GM18870 (cell line): ENCODE results near the gene SCN5A.

Source experiments
- ATAC-seq: cut with Tn5 transposase; IDR thresholded peaks from one replicate; pipeline ENCODE4 v1.9.1; 2021; ENCODE audit warnings: moderate library complexity; ENCODE audit not compliant: unreplicated experiment

Gene SCN5A

DNA sequence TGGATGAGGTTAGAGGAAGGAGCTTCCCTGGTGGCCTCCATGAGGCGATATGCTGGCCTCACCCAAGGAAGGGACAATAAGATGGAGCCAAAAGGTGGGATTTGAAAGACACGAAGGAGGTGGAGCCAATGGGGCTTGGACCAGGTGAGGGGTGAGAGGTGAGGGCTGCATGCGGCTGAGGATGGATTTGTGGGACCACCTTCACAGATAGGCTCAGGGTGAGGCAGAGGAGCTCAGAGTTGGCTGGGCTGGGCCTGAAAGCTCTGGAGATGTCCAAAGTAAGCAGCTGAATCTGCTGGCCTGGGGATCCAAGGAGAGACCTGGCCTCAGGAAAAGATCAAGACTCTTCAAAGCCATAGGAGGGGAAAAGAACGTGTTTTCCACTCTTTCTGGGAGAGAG lies 103.5 kb downstream of the SCN5A start:
- no peak for ATAC-seq

DNA sequence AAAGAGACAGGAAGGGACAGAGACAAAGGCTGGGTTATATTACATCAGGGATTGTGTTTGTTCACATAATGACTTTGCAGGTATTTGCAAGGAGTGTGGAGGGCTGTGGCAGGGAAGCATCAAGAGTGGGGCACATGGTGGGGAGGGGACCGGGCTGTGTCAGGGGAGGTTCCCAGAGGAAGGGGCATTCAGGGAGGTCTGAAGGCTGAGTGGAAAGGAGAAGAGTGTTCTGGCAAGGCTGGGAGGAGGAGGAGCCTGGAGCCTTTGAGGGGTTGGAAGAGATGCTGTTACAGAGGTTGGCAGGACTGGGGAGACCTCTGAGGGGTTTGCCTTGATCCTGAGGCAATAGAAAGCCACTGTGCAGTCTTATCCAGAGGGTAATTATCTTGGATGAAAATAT lies 103.9 kb downstream of the SCN5A start:
- ATAC-seq = no peak

DNA sequence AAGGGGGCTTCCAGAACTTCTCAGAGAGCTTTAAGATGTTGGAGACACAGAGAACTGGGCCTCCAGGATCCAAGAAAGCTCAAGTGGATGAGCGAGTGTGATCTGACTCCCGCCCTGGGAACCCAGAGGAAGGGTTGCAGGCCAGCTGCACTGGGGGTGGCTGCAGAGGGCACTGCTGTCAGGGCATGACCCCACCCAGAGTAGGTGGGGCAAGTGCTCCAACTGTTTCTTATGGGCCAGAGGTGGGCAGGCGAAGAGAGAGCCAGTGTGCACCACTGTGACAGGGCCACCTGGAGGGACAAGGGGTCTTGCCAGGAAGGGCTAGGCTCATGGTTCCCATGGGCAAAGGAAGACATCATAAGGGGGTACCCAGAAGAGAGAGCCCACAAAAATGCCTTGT lies 104.6 kb downstream of the SCN5A start:
- ATAC-seq = no peak

DNA sequence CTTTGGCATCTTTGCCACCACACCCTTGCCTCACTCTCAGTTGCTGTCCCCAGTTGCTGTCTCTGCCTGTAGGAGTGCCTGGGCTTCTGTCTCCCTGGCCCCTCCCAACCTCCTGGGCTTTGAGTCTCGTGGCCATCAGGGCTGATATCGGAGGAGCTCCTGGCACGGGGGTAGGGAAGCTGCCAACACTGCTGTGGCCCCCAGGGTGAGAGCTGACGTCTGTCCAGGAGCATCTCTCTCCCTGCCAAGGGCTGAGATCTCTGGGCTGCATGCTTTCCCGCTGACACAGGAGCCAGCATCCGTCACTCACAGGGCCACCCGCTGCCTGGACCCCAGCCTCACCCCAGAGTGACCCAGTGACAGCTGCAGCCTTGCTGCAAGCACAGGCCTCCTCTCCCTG lies 105.9 kb downstream of the SCN5A start:
- no peak for ATAC-seq

DNA sequence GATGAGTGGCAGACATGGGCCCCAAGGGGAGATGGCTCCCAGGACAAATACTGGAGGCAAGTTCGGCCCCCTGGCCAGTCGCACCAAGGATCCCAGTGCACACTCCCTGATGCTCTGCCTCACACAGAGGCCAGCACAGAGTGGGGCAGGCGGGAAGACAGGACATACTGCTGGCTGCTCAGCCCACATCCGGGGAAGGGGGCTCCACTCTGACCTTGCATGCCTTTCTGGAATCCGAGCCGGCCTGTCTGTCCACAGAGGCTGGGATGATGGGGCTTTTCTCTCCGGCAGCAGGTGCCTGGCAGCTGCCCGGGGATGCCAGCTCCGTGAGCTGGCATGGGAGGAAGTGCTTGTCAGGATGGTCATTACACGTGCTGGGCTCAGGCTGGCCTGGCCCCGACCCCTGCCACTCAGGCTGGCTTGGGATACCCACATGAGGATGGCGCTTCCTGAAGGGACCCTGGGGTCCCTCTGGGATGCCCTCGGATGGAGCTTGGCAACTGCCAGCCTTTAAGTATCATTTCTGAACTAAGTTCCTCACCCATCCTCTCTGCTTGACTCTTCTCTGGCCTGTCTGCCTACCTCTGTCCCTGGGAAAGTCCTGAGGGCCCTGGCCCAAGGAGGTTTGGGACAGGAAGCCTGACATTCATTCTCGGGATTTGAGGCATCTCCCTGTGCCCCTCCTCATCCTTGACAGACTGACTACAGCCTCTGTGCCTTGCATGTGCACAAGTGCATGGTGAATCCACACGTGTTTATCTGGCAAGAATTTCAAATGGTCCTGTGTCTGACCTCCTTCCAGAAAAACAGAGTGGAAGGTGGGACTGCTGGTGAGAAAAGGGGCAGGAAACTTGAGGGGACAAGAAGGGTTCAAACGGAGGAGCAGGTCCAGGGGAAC lies 106.8 kb downstream of the SCN5A start:
- no peak for ATAC-seq

DNA sequence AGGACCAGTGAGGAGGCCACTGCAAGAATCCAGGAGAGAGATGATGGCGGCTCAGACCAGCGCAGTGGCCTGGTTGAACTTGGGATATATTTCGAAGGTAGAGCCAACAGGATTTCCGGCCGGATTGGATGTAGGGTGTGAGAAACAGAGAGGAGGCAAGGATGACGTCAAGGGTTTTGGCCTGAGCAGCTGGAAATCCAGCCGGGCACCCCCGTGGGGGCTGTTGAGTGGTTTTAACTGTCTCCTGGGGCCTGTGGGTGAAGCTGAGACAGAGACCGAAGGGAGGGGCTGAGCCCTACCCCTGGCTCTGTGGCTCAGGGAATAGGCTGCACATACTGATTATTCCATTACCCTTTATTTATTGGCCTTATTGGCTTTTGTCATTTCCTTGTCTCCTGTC lies 107.7 kb downstream of the SCN5A start:
- no peak for ATAC-seq

DNA sequence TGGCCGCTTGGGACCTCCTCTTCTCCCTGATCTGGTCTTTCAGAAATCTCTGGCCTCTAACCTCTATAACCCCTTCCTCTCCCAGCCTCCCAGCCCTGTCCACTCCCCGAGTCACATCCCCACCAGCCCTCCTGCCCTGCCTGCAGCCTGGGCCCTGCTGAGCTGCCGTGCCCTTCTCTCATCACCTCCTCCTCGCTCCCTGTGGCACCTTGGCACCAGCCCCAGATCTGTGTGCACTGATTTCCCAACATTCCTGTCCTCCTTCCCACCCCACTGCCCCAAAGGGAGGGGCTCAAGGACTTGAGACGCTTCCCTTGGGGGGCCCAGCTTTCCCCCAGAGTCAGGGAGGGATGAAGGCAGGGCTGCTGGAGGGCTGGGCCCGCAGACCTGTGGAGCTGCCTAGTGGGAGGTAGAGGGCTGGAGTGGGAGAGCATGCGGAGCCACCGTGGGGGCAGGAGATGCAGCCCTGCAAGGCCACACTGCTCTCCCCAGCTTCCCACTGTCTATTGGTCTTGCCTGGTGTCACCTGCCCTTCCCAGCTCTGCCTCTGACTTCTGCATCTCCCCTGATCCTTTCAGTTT lies 110.6 kb downstream of the SCN5A start:
- no peak for ATAC-seq

DNA sequence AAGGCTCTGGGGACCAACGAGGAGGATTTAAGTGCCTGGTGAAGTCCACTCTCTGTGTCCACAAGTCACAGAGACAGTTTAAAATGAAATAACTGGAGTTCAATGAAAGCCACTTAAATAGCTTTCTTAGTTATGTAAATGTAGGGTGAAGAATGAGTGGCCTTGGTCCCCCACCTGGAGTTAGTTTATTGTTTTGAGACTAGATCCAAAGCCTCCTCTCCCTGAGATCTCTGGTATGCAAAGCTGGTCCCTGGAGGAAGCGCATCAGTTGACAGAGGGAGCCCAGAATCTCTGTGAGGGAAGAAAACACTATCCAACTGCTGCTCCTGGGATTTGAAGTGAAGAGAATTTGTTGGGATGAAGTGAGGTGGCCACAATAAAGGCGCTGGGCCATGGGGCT lies 112.8 kb downstream of the SCN5A start:
- ATAC-seq = no peak

DNA sequence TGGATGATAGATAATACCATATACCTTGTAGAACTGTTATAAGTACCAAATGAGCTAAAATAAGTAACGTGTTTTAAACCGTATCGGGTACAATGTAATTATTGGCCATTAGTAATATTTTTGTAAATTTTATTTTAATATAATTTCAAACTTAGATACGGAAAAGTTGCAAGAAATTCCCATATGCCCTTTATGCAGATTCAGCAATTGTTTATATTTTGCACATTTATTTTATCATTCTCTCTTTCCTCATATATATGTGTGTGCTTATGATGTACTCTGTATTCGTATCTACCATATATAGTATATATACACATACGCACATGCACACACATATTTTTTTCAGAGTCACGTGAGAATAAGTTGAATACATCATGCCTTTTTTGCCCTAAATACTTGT lies 114.9 kb downstream of the SCN5A start:
- no peak for ATAC-seq

DNA sequence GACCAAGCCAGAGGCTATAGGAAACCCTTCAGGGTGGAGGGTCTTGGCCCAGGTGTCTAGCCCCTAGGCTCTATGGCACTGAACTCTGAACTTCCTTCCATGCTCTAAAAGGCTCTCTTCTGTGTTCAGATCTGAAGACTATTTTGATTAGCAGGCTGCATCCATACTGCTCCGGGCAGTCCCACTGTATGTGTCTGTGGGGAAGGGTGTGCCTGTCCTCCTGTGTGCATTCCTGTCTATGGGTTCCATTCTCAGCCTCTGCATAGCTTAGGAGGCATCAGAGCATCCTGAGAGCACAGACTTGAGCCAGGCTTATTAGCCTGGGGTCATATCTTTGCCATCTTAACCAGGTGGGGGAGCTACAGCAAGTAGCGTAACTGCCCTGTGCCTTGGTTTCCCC lies 115.3 kb downstream of the SCN5A start:
- ATAC-seq = no peak

DNA sequence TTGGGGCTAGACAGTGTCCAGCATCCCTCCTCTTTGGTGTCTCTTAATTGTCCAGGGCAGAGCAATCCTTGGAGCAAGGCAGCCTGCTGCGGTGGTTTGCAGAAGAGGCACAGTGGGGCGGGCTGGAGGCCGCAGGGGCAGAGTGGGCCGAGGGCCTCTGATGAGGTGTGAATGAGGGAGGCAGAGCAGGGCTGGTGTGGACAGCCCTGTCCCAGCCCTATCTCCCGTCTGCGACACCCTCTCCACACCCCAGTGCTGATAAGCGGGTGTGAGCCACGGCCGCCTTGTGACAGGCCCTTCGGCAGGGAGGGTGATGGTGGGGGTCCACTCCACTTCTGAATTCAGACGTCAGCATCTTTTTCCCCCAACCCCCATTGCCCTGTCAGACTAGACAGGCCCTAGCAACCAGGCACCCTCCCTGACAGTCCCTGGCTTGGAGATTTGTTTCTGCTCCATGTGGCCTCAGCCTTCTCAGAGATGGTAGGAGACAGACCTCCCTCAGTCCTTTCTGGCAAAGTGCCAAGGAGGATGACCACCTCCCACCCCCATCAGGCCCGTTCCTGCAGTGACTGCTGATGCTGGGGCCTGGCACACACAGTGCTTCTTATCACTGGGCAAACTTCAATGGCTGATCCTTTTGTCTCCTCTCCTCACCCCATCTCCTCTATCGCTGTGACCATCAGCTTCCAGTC lies 116.1 kb downstream of the SCN5A start:
- no peak for ATAC-seq

DNA sequence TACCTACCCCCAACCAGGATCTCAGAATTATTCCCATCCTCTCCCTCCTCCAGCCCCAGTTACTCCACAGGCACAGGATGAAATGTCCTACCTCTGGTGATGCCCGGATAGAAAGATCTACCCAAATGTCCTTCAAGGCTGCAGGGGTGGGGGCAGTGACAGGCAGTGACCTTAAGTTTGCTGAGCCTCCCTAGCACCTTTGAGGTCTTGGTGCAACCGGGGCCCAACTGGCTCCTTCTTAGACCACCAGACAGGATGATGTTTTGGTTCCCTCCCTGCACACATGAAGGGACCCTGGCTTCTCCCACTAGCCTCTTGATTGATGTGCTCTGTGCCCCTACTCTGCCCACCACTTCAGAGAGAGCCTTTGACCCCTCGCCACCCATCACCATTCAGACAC lies 117.0 kb downstream of the SCN5A start:
- no peak for ATAC-seq

DNA sequence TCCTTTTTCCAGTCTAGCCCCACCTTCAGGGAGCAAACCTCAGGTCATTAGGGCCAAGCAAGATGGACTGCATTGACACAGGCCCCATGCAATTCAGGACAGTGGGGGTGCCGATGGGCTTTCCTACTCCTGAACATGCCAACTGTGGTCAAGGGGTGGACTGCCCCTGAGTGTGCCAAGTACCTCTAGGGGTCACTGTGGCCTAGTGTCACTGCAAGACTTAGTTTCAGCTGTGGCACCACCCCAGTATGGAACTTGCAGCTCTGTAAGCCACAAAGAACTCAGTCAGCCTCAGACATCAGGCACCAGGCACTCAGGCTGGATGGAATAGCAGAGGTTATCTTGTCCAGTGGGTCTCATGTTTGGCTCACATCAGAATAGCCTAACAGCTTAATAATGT lies 121.0 kb downstream of the SCN5A start:
- ATAC-seq = no peak

DNA sequence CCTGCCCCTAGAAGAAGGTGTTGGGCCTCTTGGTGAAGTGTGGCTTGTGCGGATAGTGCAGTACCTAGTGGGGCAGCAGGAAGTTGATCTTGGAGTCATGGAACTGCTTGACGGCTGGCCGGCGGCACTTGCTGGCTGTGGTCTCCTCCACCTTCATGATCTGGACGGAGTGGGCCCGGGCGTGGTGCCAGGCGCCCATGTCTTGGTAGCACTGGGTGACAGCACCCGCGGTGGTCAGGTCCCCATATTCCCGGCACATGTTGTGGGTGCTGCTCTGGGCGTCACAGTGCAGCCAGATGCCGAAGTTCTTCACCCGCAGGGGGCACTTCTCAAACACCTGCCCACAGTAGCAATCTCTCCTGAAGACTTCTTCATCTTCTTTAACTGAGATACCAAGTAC lies 122.7 kb downstream of the SCN5A start:
- ATAC-seq = no peak

DNA sequence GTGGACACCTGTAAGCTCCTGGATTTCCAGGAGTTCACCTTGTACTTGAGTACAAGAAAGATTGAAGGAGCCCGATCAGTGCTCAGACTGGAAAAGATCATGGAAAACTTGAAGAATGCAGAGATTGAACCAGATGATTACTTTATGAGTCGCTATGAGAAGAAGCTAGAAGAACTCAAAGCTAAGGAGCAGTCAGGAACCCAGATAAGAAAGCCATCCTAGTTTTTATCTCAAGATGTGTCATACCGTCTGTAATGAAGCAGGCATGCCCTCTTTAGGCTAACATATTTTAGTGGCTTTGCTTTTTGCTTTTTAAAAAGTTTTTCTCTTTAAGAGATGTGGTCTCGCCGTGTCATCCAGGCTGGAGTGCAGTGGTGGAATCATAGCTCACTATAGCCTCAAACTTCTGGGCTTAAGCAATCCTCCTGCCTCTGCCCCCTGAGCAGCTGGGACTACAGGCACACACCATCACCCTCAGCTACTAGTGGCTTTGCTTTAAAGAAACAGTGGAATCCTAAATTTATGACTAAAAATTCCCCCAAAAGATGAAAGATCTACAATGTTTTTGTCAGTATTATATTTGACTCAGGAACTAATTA lies 125.2 kb downstream of the SCN5A start:
- ATAC-seq = no peak

DNA sequence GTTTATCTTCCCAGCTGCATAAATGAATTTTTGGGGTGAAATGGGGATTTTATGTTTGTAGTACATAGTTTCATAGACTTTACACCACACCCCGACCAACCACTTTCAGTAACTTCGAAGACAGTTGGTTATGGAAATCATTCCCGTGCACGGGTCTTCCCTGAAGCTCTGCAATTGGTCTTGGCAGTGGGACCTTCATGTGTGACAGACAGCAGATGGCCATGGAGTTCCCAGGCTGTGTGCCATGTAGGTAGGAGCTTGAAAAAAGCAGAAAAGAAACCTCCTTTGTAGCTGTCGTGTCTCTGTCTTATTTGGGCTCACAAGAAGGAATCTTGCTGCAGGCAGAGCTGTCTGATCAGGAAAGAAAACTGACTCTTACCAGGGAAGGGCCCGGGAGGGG lies 127.5 kb downstream of the SCN5A start:
- ATAC-seq = no peak

DNA sequence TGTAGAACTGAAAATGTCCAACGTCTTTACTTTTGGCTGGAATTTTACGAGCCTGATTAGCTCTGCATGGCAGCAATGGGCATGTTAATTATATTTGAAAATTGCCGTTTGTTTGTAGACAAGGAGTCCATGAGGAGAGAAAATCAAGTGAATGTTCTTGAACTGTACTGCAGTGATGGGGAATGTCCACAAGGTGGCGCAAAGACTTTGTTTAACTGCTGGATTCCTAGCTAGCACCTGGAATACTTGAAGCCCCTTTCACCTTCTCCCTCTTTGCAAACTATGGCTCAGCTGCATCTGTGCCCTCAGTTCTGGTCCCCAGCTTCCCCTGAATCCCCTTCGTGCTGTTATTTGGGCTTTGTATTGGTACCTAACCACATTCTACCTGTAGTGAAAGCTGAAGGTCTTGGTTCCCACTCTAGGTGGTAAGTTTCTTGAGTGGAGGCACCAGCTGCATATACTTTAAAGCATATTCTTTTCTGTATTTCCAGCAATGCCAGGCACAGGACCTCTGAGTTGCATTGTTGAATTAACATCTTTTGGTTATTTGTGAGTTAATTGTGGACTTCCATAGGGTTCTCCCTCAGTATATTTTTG lies 128.0 kb downstream of the SCN5A start:
- ATAC-seq = no peak

DNA sequence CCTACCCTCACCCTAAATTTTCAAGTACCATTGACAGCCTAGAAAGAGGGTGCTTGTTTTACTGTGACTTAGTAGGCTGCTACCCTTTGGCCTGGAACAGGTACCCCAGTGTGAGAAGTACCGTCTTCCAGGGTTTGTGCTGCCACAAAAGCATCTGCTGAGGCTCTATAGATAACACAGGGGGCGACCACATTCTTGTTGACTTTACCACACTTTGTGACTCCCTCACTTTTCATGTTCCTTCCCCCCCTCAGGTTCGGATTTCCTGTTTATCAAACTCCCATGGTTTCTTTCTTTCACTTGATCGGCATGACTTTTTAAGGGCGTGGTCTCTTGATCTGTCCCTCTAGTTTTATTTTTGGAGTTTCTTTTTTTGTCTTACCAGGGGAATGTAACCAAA lies 129.8 kb downstream of the SCN5A start:
- ATAC-seq = no peak

DNA sequence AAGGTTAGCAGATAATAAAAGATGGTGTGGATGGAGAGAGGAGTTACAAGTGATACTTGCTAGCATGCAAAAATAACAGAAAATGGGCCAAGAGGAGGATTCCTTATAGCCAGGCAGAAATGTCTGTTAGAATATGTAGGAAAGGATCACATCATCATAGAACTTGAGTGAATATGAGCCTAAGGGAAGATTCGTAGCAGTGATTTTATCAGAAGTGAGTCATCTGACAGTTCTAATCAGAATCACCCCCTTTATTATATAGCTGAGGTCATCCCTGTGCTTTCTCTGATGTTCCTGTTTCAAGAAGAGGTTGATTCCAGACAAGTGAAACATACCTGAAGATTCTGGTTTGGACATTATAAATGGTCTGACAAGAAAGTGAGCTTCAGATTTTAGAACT lies 130.5 kb downstream of the SCN5A start:
- no peak for ATAC-seq

DNA sequence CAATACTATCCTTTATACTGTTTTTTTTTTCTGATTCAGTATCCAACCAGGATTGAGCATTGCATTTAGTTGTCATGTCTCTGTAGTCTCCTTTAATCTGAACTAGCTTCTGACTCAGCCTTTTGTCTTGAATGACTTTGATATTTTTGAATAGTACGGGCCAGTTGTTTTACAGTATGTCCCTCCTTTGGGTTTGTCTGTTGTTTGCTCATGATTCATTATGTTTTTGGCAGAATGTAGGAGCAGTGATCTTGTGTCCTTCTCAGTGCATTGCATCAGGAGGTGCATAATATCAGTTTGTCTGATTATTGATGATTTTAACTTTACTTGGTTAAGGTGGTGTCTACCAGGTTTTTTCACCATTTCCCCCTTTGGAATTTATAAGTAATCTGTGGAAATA lies 132.8 kb downstream of the SCN5A start:
- ATAC-seq = no peak

DNA sequence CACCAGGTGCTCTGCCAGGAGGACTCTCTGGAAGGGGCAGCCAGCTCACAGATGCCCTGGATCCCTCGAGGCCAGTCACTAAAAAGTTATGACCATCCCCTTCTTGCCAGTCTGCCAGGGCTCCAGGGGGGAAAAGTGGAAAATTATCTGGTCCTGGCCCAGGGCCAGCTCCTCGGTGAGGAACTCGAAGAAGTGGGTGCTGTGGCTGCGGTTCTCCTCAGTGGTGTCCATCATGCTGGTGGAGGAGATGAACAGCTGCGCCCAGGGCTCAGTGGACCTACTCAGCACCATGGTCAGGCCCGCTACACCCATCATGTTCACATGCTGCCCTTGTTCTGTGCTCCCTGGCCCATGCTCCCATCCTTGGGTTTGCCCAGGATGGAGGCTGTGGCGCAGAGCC lies 134.1 kb downstream of the SCN5A start:
- no peak for ATAC-seq
